ENCODE data around the gene OLFML2A. TPM values are rescaled to one million over a fixed set of nuclear protein-coding genes. Genes with fewer than 3 reads are reported as not detected.
A peak's percentile ranks its signal among the peaks of the same experiment; 100 is the strongest.

OLFML2A gene
- polyA plus RNA-seq, 6 donors from 2014 or later: 0.09 to 0.39 (median 0.16) TPM; not detected in 1

DNA sequence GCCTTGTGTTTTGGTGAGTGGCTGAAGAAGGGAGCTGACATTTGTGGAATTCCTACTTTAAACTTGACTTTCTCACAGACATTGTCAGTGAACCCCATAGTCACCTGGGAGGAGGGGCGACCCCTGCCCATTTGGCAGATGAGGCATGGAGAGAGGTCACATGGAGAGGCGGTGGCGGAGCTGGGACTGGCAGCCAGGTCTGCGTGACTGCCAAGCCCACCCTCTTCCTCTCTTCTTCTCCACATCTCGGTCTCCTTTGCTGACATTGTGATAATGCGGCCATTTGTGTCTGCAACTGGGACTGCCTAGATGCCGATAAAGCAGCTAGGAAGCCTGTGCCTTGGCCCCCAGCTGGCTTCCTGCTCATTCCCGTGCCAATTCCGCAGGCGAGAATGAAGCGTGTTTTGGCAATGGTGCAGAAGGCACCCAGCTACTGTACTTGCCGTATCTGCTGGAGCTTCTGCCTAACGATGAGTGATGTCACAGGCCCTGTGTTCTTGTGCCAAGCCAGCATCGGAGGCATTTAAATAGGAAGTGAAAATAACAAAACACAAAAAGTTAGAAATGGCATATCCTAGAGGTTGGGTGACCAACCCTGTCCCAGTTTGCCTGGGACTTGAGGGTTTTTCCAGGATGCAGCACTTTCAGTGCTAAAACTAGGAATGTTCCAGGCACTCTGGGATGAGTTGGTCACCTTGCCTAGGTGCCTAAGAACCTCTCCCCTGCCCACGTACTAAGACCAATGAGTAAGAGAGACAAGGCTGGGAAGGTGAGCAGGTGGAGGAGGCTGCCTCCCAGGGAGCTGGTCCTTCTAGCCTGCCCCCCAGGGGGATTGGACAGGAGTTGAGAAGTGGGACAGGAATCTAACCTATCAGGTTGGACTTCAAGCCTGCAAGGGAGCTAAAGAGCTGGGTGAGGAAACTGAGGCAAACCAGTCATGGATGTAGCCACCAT, 23.6 kb downstream of the OLFML2A start:
- ATAC-seq (ENCODE audit: low read depth in 2 of 2) (peak; percentile 97 to 98), DNase-seq (peak; percentile 72)
- H3K27me3 Mint-ChIP-seq: no peaks in the 10 kb centered on the region
- peak overlapping the region in 7 of 8 donors; percentile 66 to 90 (median 77) for H3K4me3 Mint-ChIP-seq
- H3K4me1 Mint-ChIP-seq: peaks cover 22 to 55% (median 51%) of the 10 kb centered on the region in 3 donors
- H3K36me3 Mint-ChIP-seq: no peaks in the 10 kb centered on the region
- H3K9me3 Mint-ChIP-seq: peaks cover 0 to 5% (median 0%) of the 10 kb centered on the region in 7 donors
- H3K27ac Mint-ChIP-seq: peak overlapping the region; percentile 96 to 100 (median 100)

DNA sequence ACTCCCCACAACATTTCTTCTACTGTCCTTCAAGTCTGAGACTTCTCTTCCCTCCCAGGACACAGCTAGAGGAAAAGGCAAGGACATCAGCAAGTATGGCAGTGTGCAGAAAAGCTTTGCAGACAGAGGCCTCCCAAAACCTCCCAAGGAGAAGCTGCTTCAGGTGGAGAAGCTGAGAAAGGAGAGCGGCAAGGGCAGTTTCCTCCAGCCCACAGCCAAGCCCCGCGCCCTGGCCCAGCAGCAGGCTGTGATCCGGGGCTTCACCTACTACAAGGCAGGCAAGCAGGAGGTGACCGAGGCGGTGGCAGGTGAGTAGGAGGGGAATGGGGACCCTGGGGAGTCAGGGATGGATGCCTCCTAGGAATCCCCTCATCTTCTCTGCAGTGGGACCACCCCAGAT, 24.4 kb downstream of the OLFML2A start:
- Mint-ChIP-seq H3K36me3 (no peaks in the 10 kb centered on the region), H3K27ac (peak overlapping the region; percentile 96 to 100 (median 100)), H3K4me3 (peak overlapping the region in 1 of 8 donors; percentile 85), H3K4me1 (peaks cover 22 to 48% (median 46%) of the 10 kb centered on the region in 3 donors), H3K27me3 (no peaks in the 10 kb centered on the region), H3K9me3 (peaks cover 0 to 5% (median 0%) of the 10 kb centered on the region in 7 donors)
- DNase-seq (no peak), ATAC-seq (ENCODE audit: low read depth in 2 of 2) (no peak)

DNA sequence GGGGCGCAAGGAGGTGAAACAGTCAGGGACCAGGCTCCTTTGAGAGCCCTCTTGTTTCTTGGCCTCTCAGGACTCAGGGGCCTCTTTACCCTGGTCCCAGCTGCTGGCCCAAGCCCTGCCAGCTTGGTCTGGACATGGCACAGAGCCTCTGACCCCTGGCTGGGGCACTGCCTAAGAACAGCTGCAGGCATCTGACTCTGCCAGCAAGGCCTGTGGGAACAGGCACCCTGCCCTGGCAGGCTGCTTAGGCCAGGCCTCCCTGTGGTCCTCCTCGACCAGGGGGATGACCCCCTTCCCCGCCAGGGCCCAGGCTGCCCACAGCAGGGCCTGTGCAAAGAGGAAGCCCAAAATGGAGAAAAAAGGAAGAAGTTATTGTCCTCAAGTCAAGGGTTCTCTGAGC, 25.5 kb downstream of the OLFML2A start:
- Mint-ChIP-seq H3K27ac (peak overlapping the region; percentile 61 to 100 (median 92)), H3K36me3 (no peaks in the 10 kb centered on the region), H3K27me3 (no peaks in the 10 kb centered on the region), H3K4me1 (peaks cover 22 to 46% (median 44%) of the 10 kb centered on the region in 3 donors), H3K4me3 (peak overlapping the region in 3 of 8 donors; percentile 47 to 53 (median 51)), H3K9me3 (peaks cover 0 to 5% (median 0%) of the 10 kb centered on the region in 7 donors)
- no peak for ATAC-seq (ENCODE audit: low read depth in 2 of 2)
- no peak for DNase-seq

DNA sequence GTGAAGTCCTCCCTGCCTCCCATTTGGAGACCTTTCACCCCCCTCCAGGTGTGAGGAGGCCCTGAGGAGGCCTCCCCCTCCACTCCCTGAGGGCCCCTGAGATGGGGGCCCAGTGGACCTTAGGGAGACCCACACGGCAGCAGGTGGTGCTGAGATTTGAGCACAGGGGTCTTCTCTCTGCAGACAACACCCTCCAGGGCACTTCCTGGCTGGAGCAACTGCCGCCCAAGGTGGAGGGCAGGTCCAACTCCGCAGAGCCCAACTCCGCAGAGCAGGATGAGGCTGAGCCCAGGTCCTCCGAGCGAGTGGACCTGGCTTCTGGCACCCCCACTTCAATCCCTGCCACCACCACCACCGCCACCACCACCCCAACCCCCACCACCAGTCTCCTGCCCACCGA, 27.0 kb downstream of the OLFML2A start:
- Mint-ChIP-seq H3K9me3 (peaks cover 0 to 5% (median 0%) of the 10 kb centered on the region in 7 donors), H3K4me3 (no peak overlapping the region), H3K4me1 (peaks cover 27 to 42% (median 41%) of the 10 kb centered on the region in 3 donors), H3K27me3 (no peaks in the 10 kb centered on the region), H3K27ac (peak overlapping the region in 2 of 6 donors; percentile 93 to 95), H3K36me3 (peaks cover 0 to 8% of the 10 kb centered on the region in 2 donors)
- ATAC-seq (ENCODE audit: low read depth in 2 of 2): no peak
- DNase-seq: no peak

DNA sequence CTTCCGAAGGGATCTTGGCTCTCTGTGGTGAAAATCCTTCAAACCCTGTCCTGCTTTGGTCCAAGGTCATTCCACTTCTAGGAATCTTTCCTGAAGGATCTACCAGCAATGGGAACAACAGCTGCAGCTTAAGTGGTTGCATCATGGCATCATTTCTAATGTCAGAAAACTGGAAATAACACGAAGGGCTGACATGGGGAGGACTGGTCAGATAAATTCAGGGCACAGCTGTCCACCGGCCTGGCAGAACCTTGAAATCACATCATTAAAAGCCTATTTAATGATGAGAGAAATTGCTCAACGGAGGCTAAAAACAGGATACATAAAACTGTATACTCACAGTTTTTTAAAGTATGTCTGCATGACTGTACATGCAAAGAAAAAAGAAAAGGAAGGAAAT, 28.3 kb downstream of the OLFML2A start:
- Mint-ChIP-seq H3K9me3 (peaks cover 0 to 5% (median 0%) of the 10 kb centered on the region in 7 donors), H3K27ac (peak overlapping the region in 1 of 6 donors; percentile 16), H3K27me3 (no peaks in the 10 kb centered on the region), H3K4me3 (peak overlapping the region in 1 of 8 donors; percentile 6), H3K36me3 (peaks cover 0 to 8% of the 10 kb centered on the region in 2 donors), H3K4me1 (peaks cover 25 to 33% (median 29%) of the 10 kb centered on the region in 3 donors)
- DNase-seq (no peak), ATAC-seq (ENCODE audit: low read depth in 2 of 2) (no peak)

DNA sequence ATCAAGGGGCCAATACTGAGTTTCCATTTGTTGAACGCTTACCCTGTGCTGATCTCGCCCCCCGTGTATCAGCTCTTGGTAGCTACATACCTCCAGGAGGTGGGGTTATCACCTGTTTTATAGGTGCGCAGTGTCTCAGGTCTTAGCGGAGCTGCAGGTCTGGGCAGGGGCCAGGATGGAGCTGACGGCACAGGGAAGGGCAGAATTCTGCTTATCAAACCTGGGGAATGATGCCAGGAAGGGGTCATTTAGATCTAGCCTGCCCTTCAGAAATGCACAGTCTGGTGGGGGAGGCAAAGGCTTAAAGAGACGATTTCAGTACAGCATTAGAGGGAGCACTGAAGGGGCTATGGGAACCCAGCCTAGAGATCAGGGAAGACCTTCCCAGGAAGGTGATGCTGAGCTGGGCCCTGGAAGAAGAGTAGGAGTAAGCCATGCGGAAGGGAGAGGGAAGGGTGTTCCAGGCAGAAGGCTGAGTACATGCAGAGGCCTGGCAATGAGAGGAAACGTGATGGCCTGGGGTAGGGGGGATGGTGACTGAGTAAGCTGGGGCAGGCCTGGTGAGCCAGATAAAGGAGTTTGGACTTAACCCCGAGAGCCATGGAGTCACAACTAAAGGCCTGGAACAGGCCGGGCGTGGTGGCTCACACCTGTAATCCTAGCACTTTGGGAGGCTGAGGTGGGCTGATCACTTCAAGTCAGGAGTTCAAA, 31.5 kb downstream of the OLFML2A start:
- no peak for ATAC-seq (ENCODE audit: low read depth in 2 of 2)
- Mint-ChIP-seq H3K9me3 (no peaks in the 10 kb centered on the region), H3K27ac (no peak overlapping the region)

DNA sequence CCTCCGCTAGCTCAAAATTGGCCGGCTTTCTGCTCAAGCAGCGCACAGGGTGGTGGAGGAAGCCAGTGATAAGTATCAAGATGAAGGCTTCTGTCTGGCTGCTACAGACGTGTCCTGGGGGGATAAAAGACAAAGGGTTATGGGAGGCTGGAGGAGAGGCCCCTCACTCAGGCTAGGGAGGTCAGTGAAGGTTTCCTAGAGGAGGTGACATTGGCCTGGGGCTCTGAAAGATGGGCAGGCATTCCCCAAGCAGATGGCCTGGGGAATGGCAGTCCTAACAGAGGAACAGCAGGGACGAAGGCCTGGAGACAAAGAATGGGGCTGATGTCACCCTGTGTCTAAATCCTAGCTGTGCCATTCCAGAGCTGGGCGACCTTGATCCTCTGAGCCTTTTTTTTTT, 32.3 kb downstream of the OLFML2A start:
- Mint-ChIP-seq H3K27me3 (no peaks in the 10 kb centered on the region), H3K4me1 (peaks cover 4 to 5% (median 4%) of the 10 kb centered on the region in 3 donors), H3K36me3 (peaks cover 0 to 14% of the 10 kb centered on the region in 2 donors), H3K9me3 (no peaks in the 10 kb centered on the region), H3K27ac (no peak overlapping the region), H3K4me3 (no peak overlapping the region)
- ATAC-seq (ENCODE audit: low read depth in 2 of 2) (no peak), DNase-seq (no peak)

More for the DNA sequence above, 31.5 kb downstream of the OLFML2A start:
- no peaks in the 10 kb centered on the region for H3K27me3 Mint-ChIP-seq
- DNase-seq: no peak
- peaks cover 4 to 7% (median 5%) of the 10 kb centered on the region in 3 donors for H3K4me1 Mint-ChIP-seq
- H3K36me3 Mint-ChIP-seq: peaks cover 0 to 14% of the 10 kb centered on the region in 2 donors
- H3K4me3 Mint-ChIP-seq: no peak overlapping the region

DNA sequence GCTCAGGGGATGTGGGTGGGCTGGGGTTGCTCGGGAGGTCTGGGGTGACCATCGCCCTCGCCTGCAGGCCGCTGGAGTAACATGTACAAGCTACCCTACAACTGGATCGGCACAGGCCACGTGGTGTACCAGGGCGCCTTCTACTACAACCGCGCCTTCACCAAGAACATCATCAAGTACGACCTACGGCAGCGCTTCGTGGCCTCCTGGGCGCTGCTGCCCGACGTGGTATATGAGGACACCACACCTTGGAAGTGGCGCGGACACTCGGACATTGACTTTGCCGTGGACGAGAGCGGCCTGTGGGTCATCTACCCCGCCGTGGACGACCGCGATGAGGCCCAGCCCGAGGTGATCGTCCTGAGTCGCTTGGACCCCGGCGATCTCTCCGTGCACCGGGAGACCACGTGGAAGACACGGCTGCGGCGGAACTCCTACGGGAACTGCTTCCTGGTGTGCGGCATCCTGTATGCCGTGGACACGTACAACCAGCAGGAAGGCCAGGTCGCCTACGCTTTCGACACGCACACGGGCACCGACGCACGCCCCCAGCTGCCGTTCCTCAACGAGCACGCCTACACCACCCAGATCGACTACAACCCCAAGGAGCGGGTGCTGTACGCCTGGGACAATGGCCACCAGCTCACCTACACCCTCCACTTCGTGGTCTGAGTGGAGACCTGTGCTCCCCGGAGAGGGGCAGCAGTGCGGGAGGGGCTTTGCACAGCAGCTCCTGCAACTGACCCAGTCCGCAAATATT, 33.0 kb downstream of the OLFML2A start:
- DNase-seq: no peak
- ATAC-seq (ENCODE audit: low read depth in 2 of 2): no peak
- Mint-ChIP-seq H3K27me3 (no peaks in the 10 kb centered on the region), H3K4me1 (peaks cover 4 to 5% (median 4%) of the 10 kb centered on the region in 3 donors), H3K9me3 (no peaks in the 10 kb centered on the region), H3K36me3 (peaks cover 0 to 14% of the 10 kb centered on the region in 2 donors), H3K4me3 (no peak overlapping the region), H3K27ac (no peak overlapping the region)

DNA sequence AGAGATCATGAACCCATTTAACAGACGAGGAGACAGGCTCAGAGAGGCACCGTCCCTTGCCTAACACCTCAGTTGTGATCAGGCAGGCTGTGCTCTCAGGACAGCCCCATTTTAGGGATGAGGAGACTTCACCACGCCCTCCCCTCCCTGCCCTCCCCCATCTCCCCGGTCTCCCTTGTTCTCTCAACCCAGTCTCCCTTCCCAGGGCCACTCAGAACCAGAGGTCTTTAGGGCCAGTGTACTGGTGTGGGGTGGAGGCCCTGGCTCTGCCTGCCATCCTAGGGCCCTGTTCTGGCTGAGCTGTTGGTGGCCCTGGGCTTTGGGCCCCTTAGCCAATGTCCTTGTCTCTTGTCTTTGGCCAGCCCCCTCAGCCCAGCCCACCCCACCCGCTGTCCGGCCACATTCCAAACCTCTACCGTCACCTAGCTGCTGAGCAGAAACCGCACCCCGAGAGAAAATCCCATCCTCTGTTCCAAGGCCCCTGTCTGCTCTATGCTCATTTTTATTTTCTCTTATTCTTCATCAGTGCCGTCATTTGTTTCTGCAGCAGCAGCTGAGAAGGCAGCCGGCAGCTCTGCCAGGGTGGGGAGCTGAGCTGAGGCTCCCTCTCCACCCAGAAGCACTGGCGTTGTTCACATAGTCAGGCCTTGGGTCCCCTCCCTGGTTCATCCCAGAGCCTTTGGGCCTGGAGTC, 33.9 kb downstream of the OLFML2A start:
- peaks cover 0 to 14% of the 10 kb centered on the region in 2 donors for H3K36me3 Mint-ChIP-seq

DNA sequence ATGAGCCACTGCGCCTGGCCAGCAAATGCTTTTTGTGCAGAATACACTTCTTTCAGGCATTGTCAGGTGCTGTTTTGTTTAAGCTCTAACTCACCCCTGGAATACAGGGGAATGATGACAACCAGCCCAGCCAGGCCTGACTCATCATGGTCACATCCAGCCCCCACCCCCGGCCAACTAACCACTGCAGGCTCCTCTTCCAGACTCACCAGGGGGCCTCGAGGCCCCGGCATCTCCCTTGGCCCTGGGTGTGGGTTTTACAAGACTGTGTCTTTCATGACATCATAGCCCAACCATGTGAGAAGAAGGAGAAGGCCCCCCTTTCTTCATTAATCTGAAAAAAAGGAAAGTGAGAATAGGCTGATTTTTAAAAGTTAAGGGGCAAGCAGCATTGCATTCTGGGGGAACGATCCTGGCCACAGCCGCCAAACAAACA, 35.5 kb downstream of the OLFML2A start:
- peaks cover 0 to 4% (median 0%) of the 10 kb centered on the region in 3 donors for H3K27me3 Mint-ChIP-seq
- H3K4me3 Mint-ChIP-seq: no peak overlapping the region
- no peaks in the 10 kb centered on the region for H3K9me3 Mint-ChIP-seq
- no peak for ATAC-seq (ENCODE audit: low read depth in 2 of 2)
- H3K36me3 Mint-ChIP-seq: peaks cover 0 to 14% of the 10 kb centered on the region in 2 donors
- DNase-seq: no peak
- H3K27ac Mint-ChIP-seq: no peak overlapping the region
- peaks cover 0 to 5% (median 0%) of the 10 kb centered on the region in 3 donors for H3K4me1 Mint-ChIP-seq

More for the DNA sequence above, 33.9 kb downstream of the OLFML2A start:
- peaks cover 0 to 5% (median 0%) of the 10 kb centered on the region in 3 donors for H3K4me1 Mint-ChIP-seq
- H3K9me3 Mint-ChIP-seq: no peaks in the 10 kb centered on the region
- H3K27ac Mint-ChIP-seq: peak overlapping the region in 2 of 6 donors; percentile 73 to 75
- H3K27me3 Mint-ChIP-seq: no peaks in the 10 kb centered on the region
- DNase-seq (no peak), ATAC-seq (ENCODE audit: low read depth in 2 of 2) (no peak)
- no peak overlapping the region for H3K4me3 Mint-ChIP-seq

DNA sequence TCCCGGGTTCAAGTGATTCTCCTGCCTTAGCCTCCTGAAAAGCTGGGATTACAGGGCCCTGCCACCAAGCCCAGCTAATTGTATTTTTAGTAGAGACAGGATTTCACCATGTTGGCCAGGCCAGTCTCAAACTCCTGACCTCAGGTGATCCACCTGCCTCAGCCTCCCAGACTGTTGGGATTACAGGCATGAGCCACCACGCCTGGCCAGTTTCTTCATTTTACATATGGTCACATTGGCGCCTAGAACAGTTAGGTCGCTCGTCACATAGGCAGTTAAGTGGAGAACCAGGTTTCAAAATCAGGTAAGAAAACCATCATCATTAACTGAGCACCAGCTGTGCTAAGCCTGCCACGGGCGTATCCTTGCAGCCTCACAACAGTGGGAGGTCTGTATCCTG, 36.1 kb downstream of the OLFML2A start:
- no peak overlapping the region for H3K4me3 Mint-ChIP-seq
- peaks cover 0 to 5% (median 0%) of the 10 kb centered on the region in 3 donors for H3K4me1 Mint-ChIP-seq
- ATAC-seq (ENCODE audit: low read depth in 2 of 2) (no peak), DNase-seq (no peak)
- H3K9me3 Mint-ChIP-seq: no peaks in the 10 kb centered on the region
- no peak overlapping the region for H3K27ac Mint-ChIP-seq
- H3K36me3 Mint-ChIP-seq: peaks cover 0 to 14% of the 10 kb centered on the region in 2 donors
- peaks cover 0 to 5% (median 0%) of the 10 kb centered on the region in 3 donors for H3K27me3 Mint-ChIP-seq

DNA sequence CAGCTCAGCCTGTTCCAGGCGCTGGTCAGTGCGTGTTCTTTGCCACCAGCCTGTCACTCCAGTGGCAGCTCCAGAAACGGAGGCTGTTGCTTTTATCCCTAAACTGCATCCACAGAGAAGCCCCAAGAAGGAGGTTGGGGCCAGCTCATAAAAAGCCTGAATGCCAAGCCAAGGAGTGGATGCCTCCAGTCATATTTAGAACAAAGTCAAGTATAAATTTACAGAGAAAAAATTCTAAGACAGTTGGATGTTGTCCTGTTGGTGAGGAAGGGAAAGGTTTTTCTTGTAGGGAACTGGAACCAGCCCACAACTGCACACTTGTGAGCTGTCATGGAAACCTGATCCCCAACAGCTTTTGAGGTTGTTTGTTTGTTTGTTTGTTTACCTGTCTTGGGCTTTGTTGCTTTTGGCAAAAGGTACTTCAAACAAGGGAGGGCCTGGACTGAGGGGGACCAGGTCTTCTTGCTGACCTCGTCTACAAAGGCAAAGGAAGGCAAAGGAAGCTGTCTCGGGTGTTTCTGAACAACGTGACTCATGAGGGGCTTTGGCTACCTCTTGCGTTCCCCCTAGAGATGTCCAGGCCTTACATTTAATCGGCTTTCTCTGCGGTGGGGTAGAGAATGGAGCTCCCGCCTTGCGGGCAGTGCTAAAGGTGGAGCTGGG, 36.7 kb downstream of the OLFML2A start:
- peak overlapping the region in 1 of 6 donors; percentile 38 for H3K27ac Mint-ChIP-seq
- H3K9me3 Mint-ChIP-seq: no peaks in the 10 kb centered on the region
- ATAC-seq (ENCODE audit: low read depth in 2 of 2) (no peak), DNase-seq (no peak)
- peaks cover 0 to under 1% (median 0%) of the 10 kb centered on the region in 3 donors for H3K4me1 Mint-ChIP-seq
- H3K36me3 Mint-ChIP-seq: peaks cover 0 to 8% of the 10 kb centered on the region in 2 donors
- H3K27me3 Mint-ChIP-seq: peaks cover 0 to 10% (median 0%) of the 10 kb centered on the region in 3 donors
- H3K4me3 Mint-ChIP-seq: peak overlapping the region in 1 of 8 donors; percentile 33
